ENCODE measurements around the gene UFM1.
"Not testable (repeated sequence)": the region's sequence is repeated elsewhere in the genome, so short reads cannot be mapped to it uniquely, and the experiment has no call there.

Gene UFM1

DNA sequence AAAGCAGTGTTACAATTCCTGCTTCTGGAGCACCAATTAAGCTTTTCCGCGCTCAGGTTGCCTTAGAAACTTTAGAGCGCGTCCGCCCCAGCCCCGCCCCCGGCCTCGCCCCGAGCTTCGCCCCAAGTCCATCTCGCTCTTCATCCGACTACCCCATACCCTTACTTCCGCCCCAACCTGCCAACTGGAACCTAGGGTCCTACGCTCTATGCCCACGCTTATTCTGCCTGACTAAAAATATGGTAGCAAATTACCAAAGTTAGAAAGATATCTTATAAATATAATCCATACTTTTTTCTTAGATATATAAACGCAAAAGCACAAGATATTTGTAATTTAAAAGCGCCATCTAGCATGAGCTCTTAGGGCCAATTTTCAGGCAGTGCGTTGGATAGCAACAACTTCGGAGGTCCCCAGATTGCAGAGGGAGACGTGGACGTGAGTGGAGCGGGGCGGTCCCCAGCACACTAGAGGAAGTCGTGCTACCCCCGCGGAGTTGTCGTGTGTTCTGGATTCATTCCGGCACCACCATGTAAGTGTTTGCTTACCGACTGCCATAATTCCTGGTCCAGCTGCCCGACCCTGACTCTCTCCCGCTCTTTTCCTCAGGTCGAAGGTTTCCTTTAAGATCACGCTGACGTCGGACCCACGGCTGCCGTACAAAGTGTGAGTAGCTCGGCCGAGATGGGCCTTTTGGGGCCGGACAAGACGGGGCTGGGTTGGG, at the start of gene UFM1:
UFM1 (plus strand) TSS at position 462 of the 724 bp plus-strand sequence; CDS start at position 531, 69 bp downstream.
- H3K4me3 ChIP-seq (ENCODE audit: low read length), result peak within 1 kb of the TSS; percentile 90
- TF ChIP-seq, protein P1, sequence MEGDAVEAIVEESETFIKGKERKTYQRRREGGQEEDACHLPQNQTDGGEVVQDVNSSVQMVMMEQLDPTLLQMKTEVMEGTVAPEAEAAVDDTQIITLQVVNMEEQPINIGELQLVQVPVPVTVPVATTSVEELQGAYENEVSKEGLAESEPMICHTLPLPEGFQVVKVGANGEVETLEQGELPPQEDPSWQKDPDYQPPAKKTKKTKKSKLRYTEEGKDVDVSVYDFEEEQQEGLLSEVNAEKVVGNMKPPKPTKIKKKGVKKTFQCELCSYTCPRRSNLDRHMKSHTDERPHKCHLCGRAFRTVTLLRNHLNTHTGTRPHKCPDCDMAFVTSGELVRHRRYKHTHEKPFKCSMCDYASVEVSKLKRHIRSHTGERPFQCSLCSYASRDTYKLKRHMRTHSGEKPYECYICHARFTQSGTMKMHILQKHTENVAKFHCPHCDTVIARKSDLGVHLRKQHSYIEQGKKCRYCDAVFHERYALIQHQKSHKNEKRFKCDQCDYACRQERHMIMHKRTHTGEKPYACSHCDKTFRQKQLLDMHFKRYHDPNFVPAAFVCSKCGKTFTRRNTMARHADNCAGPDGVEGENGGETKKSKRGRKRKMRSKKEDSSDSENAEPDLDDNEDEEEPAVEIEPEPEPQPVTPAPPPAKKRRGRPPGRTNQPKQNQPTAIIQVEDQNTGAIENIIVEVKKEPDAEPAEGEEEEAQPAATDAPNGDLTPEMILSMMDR (IDR thresholded peaks at IDR 0.05; ENCODE audit: insufficient read depth, low read depth, low read length, missing control alignments), result no peak
- peak; percentile 96 for DNase-seq (ENCODE audit: low read depth)

DNA sequence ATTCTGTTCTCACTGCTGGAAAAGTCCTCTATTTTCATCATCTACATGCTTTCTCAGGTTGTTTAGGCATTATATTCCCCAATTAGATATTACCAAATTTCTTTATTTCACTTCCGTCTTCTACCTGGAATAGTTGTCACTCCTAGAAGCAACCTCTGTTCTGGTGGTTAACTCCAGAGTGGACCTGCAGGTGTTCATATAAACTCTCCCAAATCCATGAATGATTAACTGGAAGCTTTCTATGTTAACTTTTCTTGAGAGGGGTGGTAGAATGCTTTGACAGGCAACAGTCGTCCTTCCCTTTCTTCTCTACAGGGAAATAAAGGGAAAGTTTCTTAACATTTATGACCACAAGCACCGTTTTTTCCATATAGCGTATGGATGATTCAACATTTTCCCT, 48.4 kb upstream of the UFM1 start:
- no peak overlapping the region for H3K4me3 ChIP-seq (ENCODE audit: low read length)
- TF ChIP-seq, protein P1 (IDR thresholded peaks at IDR 0.05; ENCODE audit: insufficient read depth, low read depth, low read length, missing control alignments), result no peak
- no peak for DNase-seq (ENCODE audit: low read depth)

GRCh38 chr13:38303816-38304320, 45.8 kb upstream of the UFM1 start:
- TF ChIP-seq, protein P1 (IDR thresholded peaks at IDR 0.05; ENCODE audit: insufficient read depth, low read depth, low read length, missing control alignments), result no peak
- no peak for DNase-seq (ENCODE audit: low read depth)
- no peak overlapping the region for H3K4me3 ChIP-seq (ENCODE audit: low read length)

DNA sequence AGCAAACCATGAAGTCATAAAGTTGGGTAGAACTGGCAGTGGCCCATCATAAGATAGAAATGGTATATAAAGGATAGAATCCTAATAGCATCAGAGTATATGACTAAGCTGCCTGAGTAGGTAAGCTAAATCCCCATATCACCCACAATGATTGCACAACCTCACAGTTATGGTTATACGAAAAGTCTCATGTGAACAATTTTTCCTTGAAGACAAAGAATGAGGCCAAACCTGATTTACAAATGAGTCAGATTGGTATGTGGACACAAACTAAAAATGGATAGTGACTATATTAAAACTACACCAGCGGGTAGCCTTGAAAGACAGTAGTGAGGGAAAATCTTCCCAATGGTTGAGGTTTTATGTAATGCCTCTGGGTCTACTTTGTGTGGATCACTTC, 40.9 kb upstream of the UFM1 start:
- H3K4me3 ChIP-seq (ENCODE audit: low read length), result no peak overlapping the region
- DNase-seq (ENCODE audit: low read depth), result peak; percentile 99
- TF ChIP-seq, protein P1 (IDR thresholded peaks at IDR 0.05; ENCODE audit: insufficient read depth, low read depth, low read length, missing control alignments), result no peak

DNA sequence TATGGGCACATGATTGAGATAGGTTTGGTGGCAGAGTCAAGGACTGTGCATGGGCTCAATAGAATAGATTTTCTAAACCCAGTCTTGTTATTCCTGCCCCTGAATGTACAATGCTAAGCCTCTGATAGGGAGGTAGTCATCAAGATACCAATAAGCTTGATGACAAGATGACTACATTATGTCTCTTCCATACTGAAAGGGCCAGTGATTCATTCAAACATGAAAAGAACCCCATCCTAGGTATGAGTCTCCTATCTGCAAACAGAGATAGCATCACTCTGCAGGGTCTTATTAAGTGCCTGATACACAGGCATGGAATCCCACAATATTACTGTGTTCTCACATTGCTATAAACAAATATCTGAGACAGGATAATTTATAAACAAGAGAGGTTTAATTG, 40.3 kb upstream of the UFM1 start:
- TF ChIP-seq, protein P1 (IDR thresholded peaks at IDR 0.05; ENCODE audit: insufficient read depth, low read depth, low read length, missing control alignments), result no peak

GRCh38 chr13:38311175-38311574, 38.5 kb upstream of the UFM1 start:
- H3K4me3 ChIP-seq (ENCODE audit: low read length); DNase-seq (ENCODE audit: low read depth): not testable (repeated sequence)

More for the DNA sequence above, 40.3 kb upstream of the UFM1 start:
- H3K4me3 ChIP-seq (ENCODE audit: low read length), result no peak overlapping the region
- DNase-seq (ENCODE audit: low read depth), result peak; percentile 84

DNA sequence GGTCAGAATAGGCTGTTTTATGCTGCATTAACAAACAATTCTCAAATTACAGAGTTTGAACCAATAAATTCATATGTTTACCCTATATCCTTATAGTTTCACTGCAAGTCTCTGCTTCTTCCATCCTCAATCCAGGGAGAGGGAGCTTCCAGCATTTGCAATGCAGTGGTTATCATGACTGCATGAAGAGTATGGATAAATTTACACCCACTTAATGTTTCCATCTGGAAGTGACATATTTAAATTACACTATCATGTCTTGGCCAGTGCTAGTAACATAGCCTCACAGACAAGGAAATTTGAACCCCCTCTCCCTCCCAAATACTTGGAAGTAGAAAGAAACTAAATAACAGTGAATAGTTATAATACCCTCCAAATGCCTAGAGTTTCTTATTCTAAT, 33.5 kb upstream of the UFM1 start:
- no peak for DNase-seq (ENCODE audit: low read depth)
- H3K4me3 ChIP-seq (ENCODE audit: low read length), result no peak overlapping the region
- TF ChIP-seq, protein P1 (IDR thresholded peaks at IDR 0.05; ENCODE audit: insufficient read depth, low read depth, low read length, missing control alignments), result no peak
